H1 (cell line): ENCODE data around the gene GAR1. TPM values are rescaled to one million over a fixed set of nuclear protein-coding genes. Genes with fewer than 3 reads are reported as not detected.

Source experiments
- polyA plus RNA-seq, 7 experiments: library from polyadenylated mRNA; depleted of rRNA in 3 of 7; stranded (reverse) in 5 of 7; unstranded in 2 of 7; fragments of >200 nt in 5 of 7; fragments of 200-250 nt in 2 of 7; gene quantifications; 1 replicate in 5 of 7; 2 replicates in 1 of 7; 4 replicates in 1 of 7; pipeline versions ENCODE4 v1.2.1 to v1.2.3, GENCODE V29; 2011 to 2013; ENCODE audit warnings: missing spikeins in 2 of 7, mixed read lengths in 2 of 7
- total RNA-seq: library from RNA; stranded (reverse); fragmentation: NEBNext Ultra II Directional; extraction: Animal tissue kit (Norgen Biotek cat#: 25700); gene quantifications from 2 replicates; pipeline ENCODE4 v1.2.1, GENCODE V29; 2021

The GAR1 gene
- total and polyA plus RNA-seq, 2 of the 8 experiments (the other 6 are each of a cell fraction or from before 2014, with no cell fraction given) = 14.5 to 37.5 TPM

Other genes with a start within 250 kb of the GAR1 start
- gene CASP6, start 112.3 kb upstream of the GAR1 start, total RNA-seq = 29.5 and 36.4 TPM in 2 replicates
- gene CASP6, start 112.3 kb upstream of the GAR1 start, polyA plus RNA-seq (2011; rRNA removed) = 21.7 and 35.1 TPM in 2 replicates
- gene PLA2G12A, start 85.7 kb upstream of the GAR1 start, total RNA-seq = 47.2 and 49.9 TPM in 2 replicates
- gene PLA2G12A, start 85.7 kb upstream of the GAR1 start, polyA plus RNA-seq (2011; rRNA removed) = 26.6 and 44.3 TPM in 2 replicates
- gene CFI, start 13.8 kb upstream of the GAR1 start, total RNA-seq = not detected in 2 replicates
- not detected in 2 replicates for gene CFI, start 13.8 kb upstream of the GAR1 start, polyA plus RNA-seq (2011; rRNA removed)
- gene RRH, start 12.2 kb downstream of the GAR1 start, total RNA-seq = not detected in 2 replicates
- 0.19 and 0.38 TPM in 2 replicates for gene RRH, start 12.2 kb downstream of the GAR1 start, polyA plus RNA-seq (2011; rRNA removed)
- 0.21 TPM in 1 of 2 replicates, not detected in the other for gene LRIT3, start 32.3 kb downstream of the GAR1 start, total RNA-seq
- gene LRIT3, start 32.3 kb downstream of the GAR1 start, polyA plus RNA-seq (2011; rRNA removed) = 0.11 TPM in 2 replicates
- gene EGF, start 97.1 kb downstream of the GAR1 start, total RNA-seq = 1.4 and 2.6 TPM in 2 replicates
- 1.5 and 2.4 TPM in 2 replicates for gene EGF, start 97.1 kb downstream of the GAR1 start, polyA plus RNA-seq (2011; rRNA removed)